Measurements from ENCODE around the gene DCC.

DCC gene

GRCh38 chr18:53193870-53194269 is 853.9 kb downstream of the DCC start:
- Mint-ChIP-seq H3K36me3 (no peaks in the 10 kb centered on the region), H3K4me1 (no peaks in the 10 kb centered on the region), H3K27ac (no peak overlapping the region), H3K27me3 (no peaks in the 10 kb centered on the region), H3K9me3 (no peaks in the 10 kb centered on the region), H3K4me3 (no peak overlapping the region)
- DNase-seq (ENCODE audit: low spot score in 2 of 2) (no peak), ATAC-seq (ENCODE audit: low read depth) (no peak)

GRCh38 chr18:53219853-53220252 is 879.9 kb downstream of the DCC start:
- Mint-ChIP-seq H3K9me3 (no peaks in the 10 kb centered on the region), H3K27ac (no peak overlapping the region), H3K27me3 (no peaks in the 10 kb centered on the region), H3K4me1 (no peaks in the 10 kb centered on the region), H3K36me3 (no peaks in the 10 kb centered on the region), H3K4me3 (no peak overlapping the region)
- ATAC-seq (ENCODE audit: low read depth), result no peak
- no peak for DNase-seq (ENCODE audit: low spot score in 2 of 2)

GRCh38 chr18:53224128-53224778 is 884.3 kb downstream of the DCC start:
- no peaks in the 10 kb centered on the region for H3K9me3 Mint-ChIP-seq
- no peaks in the 10 kb centered on the region for H3K36me3 Mint-ChIP-seq
- H3K4me3 Mint-ChIP-seq, result no peak overlapping the region
- no peaks in the 10 kb centered on the region for H3K4me1 Mint-ChIP-seq
- ATAC-seq (ENCODE audit: low read depth) (no peak), DNase-seq (ENCODE audit: low spot score in 2 of 2) (no peak)
- no peaks in the 10 kb centered on the region for H3K27me3 Mint-ChIP-seq
- H3K27ac Mint-ChIP-seq, result no peak overlapping the region

DNA sequence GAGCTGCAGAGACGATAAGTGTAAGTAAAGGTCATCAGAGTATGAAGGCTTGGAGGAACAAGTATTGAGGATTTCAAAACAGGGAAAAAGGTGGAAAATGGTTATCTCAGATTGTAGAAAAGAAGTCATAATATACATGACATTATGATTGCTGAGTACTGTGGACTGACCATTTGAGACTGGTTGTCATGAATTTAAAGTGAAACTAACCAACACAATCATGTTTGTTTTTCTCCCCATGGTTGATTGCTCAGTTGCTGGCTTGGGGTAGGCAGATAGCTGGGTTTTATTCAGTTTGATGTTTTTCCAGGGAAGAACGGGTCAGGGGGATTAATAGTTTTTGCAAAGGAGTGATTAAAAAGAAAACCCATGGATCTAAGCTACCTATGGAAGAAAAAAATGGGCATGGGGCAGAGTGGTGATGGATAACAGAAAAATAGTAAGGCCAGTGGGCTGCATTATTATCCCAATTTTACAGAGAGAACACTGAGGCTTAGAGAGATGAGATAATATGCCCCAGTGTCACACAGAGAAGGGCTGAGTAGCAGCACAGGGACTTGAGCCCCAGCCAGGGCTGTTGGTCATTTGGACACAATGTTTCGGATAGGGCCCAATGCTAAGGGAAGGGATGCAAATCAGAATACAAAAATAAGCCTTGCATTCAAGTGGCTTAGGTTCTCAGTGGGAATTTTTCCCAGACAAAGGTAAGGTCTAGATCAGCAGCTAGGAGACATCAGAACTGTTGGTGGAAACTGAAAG is 885.7 kb downstream of the DCC start:
- no peaks in the 10 kb centered on the region for H3K9me3 Mint-ChIP-seq
- ATAC-seq (ENCODE audit: low read depth) (no peak), DNase-seq (ENCODE audit: low spot score in 2 of 2) (no peak)
- H3K4me3 Mint-ChIP-seq, result no peak overlapping the region
- no peak overlapping the region for H3K27ac Mint-ChIP-seq
- H3K27me3 Mint-ChIP-seq, result no peaks in the 10 kb centered on the region
- no peaks in the 10 kb centered on the region for H3K4me1 Mint-ChIP-seq
- no peaks in the 10 kb centered on the region for H3K36me3 Mint-ChIP-seq

DNA sequence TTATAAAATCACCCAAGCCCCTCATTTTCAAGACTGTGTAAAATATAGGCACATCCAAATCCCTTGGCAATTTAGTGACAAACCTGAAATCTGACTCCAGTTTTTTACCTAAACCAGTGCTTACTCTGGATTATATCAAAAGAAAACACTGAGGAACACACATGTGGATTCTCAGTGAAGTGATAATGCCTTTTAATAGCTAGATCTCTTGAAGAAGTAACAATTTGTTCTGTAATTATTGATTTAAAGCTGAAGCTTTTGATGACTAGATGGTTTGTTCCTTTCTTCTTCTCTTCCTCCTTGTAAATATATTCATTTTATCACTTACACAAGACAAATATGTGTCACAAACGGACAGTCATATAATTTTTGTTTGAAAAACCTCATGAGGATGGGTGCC is 894.6 kb downstream of the DCC start:
- Mint-ChIP-seq H3K36me3 (no peaks in the 10 kb centered on the region), H3K4me1 (no peaks in the 10 kb centered on the region), H3K9me3 (peaks cover 3% of the 10 kb centered on the region), H3K27me3 (no peaks in the 10 kb centered on the region), H3K27ac (no peak overlapping the region), H3K4me3 (no peak overlapping the region)
- DNase-seq (ENCODE audit: low spot score in 2 of 2), result no peak
- ATAC-seq (ENCODE audit: low read depth), result no peak

DNA sequence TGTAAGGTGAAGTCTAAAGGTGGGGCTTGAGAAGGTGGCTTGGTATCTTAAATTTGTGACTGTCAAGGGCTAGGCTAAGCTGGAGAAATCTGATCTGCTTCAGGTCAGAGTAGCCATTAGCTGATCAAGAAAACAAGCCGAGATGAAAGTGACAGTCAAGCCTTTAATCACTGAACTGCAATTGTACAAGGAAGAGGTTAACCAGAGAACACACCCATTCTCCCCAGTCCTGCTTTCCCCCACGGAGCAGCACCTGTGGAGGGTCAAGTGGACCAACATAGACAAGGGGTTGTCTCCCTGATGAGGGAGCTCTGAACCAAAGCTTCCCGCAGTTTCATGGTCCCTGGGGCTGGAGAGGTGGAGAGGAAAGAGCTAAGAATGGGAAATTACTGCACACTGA is 901.2 kb downstream of the DCC start:
- DNase-seq (ENCODE audit: low spot score in 2 of 2) (no peak), ATAC-seq (ENCODE audit: low read depth) (no peak)
- Mint-ChIP-seq H3K9me3 (no peaks in the 10 kb centered on the region), H3K4me1 (no peaks in the 10 kb centered on the region), H3K4me3 (no peak overlapping the region), H3K36me3 (no peaks in the 10 kb centered on the region), H3K27ac (no peak overlapping the region), H3K27me3 (no peaks in the 10 kb centered on the region)

DNA sequence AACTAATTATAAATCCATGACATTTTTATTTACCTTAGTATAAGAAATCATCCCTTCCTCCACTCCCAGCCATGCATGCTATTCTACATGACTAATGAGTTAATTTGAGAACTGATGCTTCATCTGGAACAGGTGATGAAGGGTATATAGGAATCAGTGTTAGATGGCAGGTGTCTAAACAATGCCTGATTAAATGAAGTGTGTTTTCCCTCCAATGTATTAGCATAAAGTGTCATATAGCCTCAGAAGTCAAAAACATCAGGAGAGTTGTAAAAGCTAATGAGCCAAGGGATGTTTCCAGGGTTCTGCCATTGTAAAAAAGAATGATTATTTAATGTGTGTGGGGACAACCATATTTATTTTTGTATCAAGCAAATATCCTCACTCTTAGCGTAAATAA is 913.8 kb downstream of the DCC start:
- peaks cover 5% of the 10 kb centered on the region for H3K9me3 Mint-ChIP-seq
- no peak for DNase-seq (ENCODE audit: low spot score in 2 of 2)
- H3K27me3 Mint-ChIP-seq, result no peaks in the 10 kb centered on the region
- H3K27ac Mint-ChIP-seq, result no peak overlapping the region
- no peak overlapping the region for H3K4me3 Mint-ChIP-seq
- no peaks in the 10 kb centered on the region for H3K36me3 Mint-ChIP-seq
- H3K4me1 Mint-ChIP-seq, result no peaks in the 10 kb centered on the region
- ATAC-seq (ENCODE audit: low read depth), result no peak

DNA sequence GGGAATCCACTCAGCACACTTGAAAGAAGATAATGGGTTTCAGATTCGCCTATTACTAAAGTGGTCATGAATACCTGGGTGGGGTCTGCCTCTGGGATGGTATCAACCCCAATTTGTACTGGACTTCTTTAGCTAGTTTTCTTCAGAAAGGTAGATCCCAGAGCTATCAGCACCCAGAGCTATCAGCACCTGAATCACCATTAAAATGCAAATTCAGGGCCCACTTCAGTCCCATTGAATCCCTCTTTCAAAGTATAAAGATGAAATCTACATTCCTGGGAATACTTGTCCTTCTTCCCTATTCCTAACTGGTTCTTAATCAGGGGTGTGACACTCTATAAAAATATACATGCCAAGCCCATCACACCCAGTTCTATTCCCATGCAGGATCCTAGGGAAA is 914.3 kb downstream of the DCC start:
- ATAC-seq (ENCODE audit: low read depth) (no peak), DNase-seq (ENCODE audit: low spot score in 2 of 2) (no peak)
- Mint-ChIP-seq H3K4me3 (no peak overlapping the region), H3K27me3 (no peaks in the 10 kb centered on the region), H3K36me3 (no peaks in the 10 kb centered on the region), H3K4me1 (no peaks in the 10 kb centered on the region), H3K27ac (no peak overlapping the region), H3K9me3 (peaks cover 5% of the 10 kb centered on the region)

GRCh38 chr18:53261241-53261640 is 921.2 kb downstream of the DCC start:
- Mint-ChIP-seq H3K4me1 (no peaks in the 10 kb centered on the region), H3K27ac (no peak overlapping the region), H3K9me3 (peaks cover 8% of the 10 kb centered on the region), H3K4me3 (no peak overlapping the region), H3K27me3 (no peaks in the 10 kb centered on the region), H3K36me3 (no peaks in the 10 kb centered on the region)
- ATAC-seq (ENCODE audit: low read depth), result no peak
- no peak for DNase-seq (ENCODE audit: low spot score in 2 of 2)

- no peak overlapping the region for H3K4me3 Mint-ChIP-seq
- H3K9me3 Mint-ChIP-seq, result peaks cover 3% of the 10 kb centered on the region
- H3K4me1 Mint-ChIP-seq, result no peaks in the 10 kb centered on the region
- DNase-seq (ENCODE audit: low spot score in 2 of 2) (no peak), ATAC-seq (ENCODE audit: low read depth) (no peak)
- H3K27ac Mint-ChIP-seq, result no peak overlapping the region
- H3K36me3 Mint-ChIP-seq, result no peaks in the 10 kb centered on the region
- no peaks in the 10 kb centered on the region for H3K27me3 Mint-ChIP-seq
Observed at GRCh38 chr18:53266850-53267249, 926.9 kb downstream of the DCC start.

GRCh38 chr18:53268455-53268854 is 928.5 kb downstream of the DCC start:
- ATAC-seq (ENCODE audit: low read depth) (no peak), DNase-seq (ENCODE audit: low spot score in 2 of 2) (no peak)
- H3K4me1 Mint-ChIP-seq, result no peaks in the 10 kb centered on the region
- H3K36me3 Mint-ChIP-seq, result no peaks in the 10 kb centered on the region
- H3K27me3 Mint-ChIP-seq, result no peaks in the 10 kb centered on the region
- no peak overlapping the region for H3K4me3 Mint-ChIP-seq
- H3K27ac Mint-ChIP-seq, result no peak overlapping the region
- peaks cover 3% of the 10 kb centered on the region for H3K9me3 Mint-ChIP-seq

GRCh38 chr18:53281406-53281805 is 941.4 kb downstream of the DCC start:
- H3K36me3 Mint-ChIP-seq, result no peaks in the 10 kb centered on the region
- H3K4me3 Mint-ChIP-seq, result no peak overlapping the region
- peaks cover 8% of the 10 kb centered on the region for H3K9me3 Mint-ChIP-seq
- H3K27me3 Mint-ChIP-seq, result no peaks in the 10 kb centered on the region
- no peaks in the 10 kb centered on the region for H3K4me1 Mint-ChIP-seq
- DNase-seq (ENCODE audit: low spot score in 2 of 2) (no peak), ATAC-seq (ENCODE audit: low read depth) (no peak)
- H3K27ac Mint-ChIP-seq, result no peak overlapping the region

DNA sequence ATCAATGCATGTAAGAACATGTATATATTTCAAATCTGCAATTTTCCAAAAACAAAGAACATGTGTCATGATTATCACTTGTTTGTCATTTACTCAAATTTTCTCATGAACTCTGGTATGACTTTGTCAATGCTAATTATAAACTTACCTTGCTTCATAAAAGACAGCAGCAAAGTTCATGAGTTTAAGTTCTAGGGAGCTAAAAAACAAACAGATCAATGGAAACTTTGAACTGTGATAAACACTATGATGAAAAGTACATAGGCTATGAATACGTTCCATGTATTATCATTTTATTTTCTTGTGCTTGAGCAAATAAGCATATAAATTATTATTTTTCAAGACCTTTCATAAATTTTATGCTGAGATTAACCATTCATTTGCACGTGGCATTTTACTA is 943.7 kb downstream of the DCC start:
- Mint-ChIP-seq H3K27ac (no peak overlapping the region), H3K9me3 (peaks cover 11% of the 10 kb centered on the region), H3K4me3 (no peak overlapping the region), H3K27me3 (no peaks in the 10 kb centered on the region), H3K4me1 (no peaks in the 10 kb centered on the region), H3K36me3 (no peaks in the 10 kb centered on the region)
- DNase-seq (ENCODE audit: low spot score in 2 of 2), result no peak
- no peak for ATAC-seq (ENCODE audit: low read depth)

GRCh38 chr18:53305461-53305860 is 965.5 kb downstream of the DCC start:
- Mint-ChIP-seq H3K9me3 (peaks cover 12% of the 10 kb centered on the region), H3K27me3 (no peaks in the 10 kb centered on the region), H3K4me1 (no peaks in the 10 kb centered on the region), H3K27ac (no peak overlapping the region), H3K36me3 (no peaks in the 10 kb centered on the region), H3K4me3 (no peak overlapping the region)
- DNase-seq (ENCODE audit: low spot score in 2 of 2) (no peak), ATAC-seq (ENCODE audit: low read depth) (no peak)

DNA sequence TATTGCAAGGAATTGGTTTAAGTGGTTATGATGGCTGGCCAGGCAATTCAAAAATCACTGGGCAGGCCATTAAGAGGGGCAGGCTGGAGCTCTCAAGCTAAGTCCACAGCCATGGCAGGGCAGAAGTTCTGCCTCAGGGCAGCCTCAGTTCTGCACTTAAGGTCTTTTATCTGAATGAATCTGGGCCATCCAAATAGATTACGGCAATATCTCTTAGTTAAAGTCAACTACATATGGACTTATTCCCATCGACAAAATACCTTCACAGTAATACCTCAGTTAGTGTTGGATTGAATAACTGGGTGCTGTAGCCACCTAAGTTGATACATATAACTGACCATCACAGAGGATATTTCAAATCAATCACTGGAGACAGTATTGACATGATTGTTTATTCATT is 979.6 kb downstream of the DCC start:
- Mint-ChIP-seq H3K9me3 (peaks cover 7% of the 10 kb centered on the region), H3K4me3 (no peak overlapping the region), H3K27ac (no peak overlapping the region), H3K27me3 (no peaks in the 10 kb centered on the region), H3K36me3 (no peaks in the 10 kb centered on the region), H3K4me1 (no peaks in the 10 kb centered on the region)
- ATAC-seq (ENCODE audit: low read depth) (no peak), DNase-seq (ENCODE audit: low spot score in 2 of 2) (no peak)
